NT2/D1 (cell line): ENCODE measurements around the gene PLB1.

Source experiments
- YY1 ChIP-seq: IDR thresholded peaks from 2 replicates; pipeline ENCODE4 v1.6.1; 2011; ENCODE audit not compliant: insufficient read length, insufficient read depth
- ZNF274 ChIP-seq: IDR thresholded peaks from 2 replicates; pipeline ENCODE4 v1.6.1; 2011; ENCODE audit warnings: mild to moderate bottlenecking, low read depth, low read length

GRCh38 chr2:28589746-28590463 is 94.0 kb downstream of the PLB1 start:
- TF ChIP-seq ZNF274 = no peak
- TF ChIP-seq YY1 = no peak
